Activated naive CD4-positive, alpha-beta T cell treated with anti-CD3 and anti-CD28 coated beads for 36 hours (primary cell): ENCODE data around the gene BARX1. TPM values are rescaled to one million over a fixed set of nuclear protein-coding genes. Genes with fewer than 3 reads are reported as not detected.

Experiments used
- CTCF ChIA-PET: fragments of 350-600 bp; sonication (Branson Sonifier 250); formaldehyde crosslinking; loops from one replicate; lab custom pipeline; 2021; ENCODE audit warnings: antibody characterized with exemption; lab: Charles Lee
- DNase-seq: peaks from one replicate; pipeline ENCODE4 v3.0.0-alpha.2; 2020
- H3K27ac Mint-ChIP-seq: one replicate; pipeline ENCODE4 v1.8.0; 2021; ENCODE audit warnings: mild to moderate bottlenecking, mixed read lengths
- H3K27me3 Mint-ChIP-seq: one replicate; pipeline ENCODE4 v1.8.0; 2021; ENCODE audit warnings: low read depth, mixed read lengths
- H3K36me3 Mint-ChIP-seq: one replicate; pipeline ENCODE4 v1.8.0; 2021; ENCODE audit warnings: low read depth, mixed read lengths
- H3K4me1 Mint-ChIP-seq: one replicate; pipeline ENCODE4 v1.8.0; 2021; ENCODE audit warnings: low read depth, mixed read lengths
- H3K4me3 Mint-ChIP-seq: one replicate; pipeline ENCODE4 v1.8.0; 2021; ENCODE audit warnings: mild to moderate bottlenecking, moderate library complexity, mixed read lengths
- H3K9me3 Mint-ChIP-seq: one replicate; pipeline ENCODE4 v1.8.0; 2021; ENCODE audit warnings: mixed read lengths
- intact Hi-C: fragments of 100-400 bp; cut with micrococcal nuclease; formaldehyde crosslinking; loops from one replicate; pipeline ENCODE4 v1.15.1; 2023
- total RNA-seq, 2 experiments: library from RNA; stranded (reverse); gene quantifications; one replicate each; pipeline ENCODE4 v1.2.3, GENCODE V29; 2021

The BARX1 gene, protein sequence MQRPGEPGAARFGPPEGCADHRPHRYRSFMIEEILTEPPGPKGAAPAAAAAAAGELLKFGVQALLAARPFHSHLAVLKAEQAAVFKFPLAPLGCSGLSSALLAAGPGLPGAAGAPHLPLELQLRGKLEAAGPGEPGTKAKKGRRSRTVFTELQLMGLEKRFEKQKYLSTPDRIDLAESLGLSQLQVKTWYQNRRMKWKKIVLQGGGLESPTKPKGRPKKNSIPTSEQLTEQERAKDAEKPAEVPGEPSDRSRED
- total RNA-seq = under 1 TPM; 0.17 to 0.21 TPM

DNA sequence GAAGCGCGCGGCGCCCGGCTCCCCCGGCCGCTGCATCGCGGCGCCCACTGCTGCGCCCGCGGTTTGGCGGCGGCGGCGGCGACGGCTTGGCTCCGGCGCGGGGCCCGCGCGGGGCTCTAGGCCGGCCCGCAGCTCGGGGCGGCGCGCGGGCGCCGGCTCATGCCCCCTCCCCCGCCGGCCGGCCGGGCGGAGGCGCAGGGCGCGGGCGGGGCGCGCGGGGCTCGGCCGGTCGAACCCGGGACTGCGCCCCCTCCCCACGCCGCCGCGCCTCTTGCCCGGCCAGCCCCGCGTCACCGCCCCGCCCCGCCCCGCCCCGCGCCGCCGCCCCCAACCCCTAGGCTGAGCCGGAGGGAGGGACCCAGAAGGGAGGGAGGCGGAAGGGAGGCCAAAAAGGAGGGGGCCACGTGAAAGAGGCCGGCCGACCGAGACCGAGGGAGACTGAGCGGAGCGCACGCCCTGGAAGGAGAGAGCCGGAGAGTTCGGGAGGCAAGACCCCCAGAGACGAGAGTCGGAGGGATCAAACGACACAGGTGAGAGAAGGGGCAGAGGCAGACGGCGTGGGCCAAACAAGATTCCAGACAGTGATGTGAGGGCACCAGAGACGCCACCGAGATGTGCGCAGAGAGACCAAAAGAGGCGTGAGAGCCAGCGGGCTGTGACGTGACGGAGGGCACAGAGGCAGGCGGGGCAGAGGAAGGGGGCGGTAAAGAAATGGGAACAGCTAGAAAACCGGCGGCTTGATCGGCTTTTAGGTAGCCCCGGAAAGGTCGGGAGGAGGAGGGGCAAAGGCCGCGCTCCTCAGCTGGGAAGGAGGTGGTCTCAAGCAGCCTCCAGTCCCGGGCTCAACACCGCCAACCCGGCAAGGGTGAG lies at the start of gene BARX1:
BARX1 (minus strand) TSS at position 245 of the 870 bp plus-strand sequence; CDS start at position 36, 209 bp downstream.
- Mint-ChIP-seq H3K27me3 (peaks cover 73% of the 10 kb centered on the region), H3K4me1 (peaks cover 48% of the 10 kb centered on the region), H3K36me3 (no peaks in the 10 kb centered on the region), H3K4me3 (peak within 1 kb of the TSS; percentile 70), H3K27ac (no peak within 1 kb of the TSS), H3K9me3 (no peaks in the 10 kb centered on the region)
- peak; percentile 41 for DNase-seq
- CTCF ChIA-PET = no interaction called here
- intact Hi-C loops = loop anchor here (1.0 to 10.0 kb wide), 4 partner anchors 8 to 801 kb away; partner anchors contain the start of genes FAM120A and FAM120AOS

DNA sequence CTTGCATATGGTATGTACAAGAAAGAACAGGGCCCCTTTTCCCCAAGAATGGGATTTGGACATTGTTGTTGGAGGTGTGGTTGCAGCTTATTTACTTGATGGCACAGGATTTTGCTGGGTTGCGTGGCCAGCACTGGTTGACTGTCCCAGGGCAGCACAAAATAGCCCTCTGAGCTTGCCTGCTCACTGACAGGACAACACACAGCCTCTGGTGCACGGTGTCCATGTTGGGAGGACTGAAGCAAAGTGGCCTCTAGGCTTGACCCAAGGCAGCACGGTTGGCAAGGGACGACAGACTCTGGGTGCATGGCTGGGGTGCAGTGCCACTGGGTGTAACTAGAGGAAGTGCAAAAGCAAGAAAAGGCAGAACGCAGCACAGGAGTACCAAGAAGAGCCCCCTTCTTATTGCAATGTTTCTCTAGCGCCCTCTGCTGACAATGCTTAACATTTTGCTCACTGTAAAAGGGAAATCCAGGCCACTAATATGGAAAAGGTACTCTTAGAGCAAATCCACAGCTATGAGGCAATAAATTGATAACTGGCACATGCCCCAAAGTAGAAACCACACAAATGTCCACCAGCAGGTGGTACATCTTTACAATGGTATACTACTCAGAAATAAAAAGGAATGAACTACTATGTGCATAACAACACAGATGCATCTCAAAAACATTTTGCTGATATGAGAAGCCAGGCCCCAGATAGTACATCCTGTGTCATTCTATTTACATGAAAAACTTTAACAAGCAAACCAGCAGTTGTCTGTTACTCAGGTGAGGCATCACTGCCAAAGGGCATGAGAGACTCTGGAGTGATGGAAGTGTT lies 47.4 kb upstream of the BARX1 start:
- peak; percentile 60 for DNase-seq
- no peaks in the 10 kb centered on the region for H3K27me3 Mint-ChIP-seq
- H3K4me1 Mint-ChIP-seq = no peaks in the 10 kb centered on the region
- no peaks in the 10 kb centered on the region for H3K36me3 Mint-ChIP-seq
- CTCF ChIA-PET = interaction anchor here (0.6 to 4.7 kb wide), 15 partner anchors 10 to 436 kb away, joined by 3 to 42 read pairs (median 4); no protein-coding TSS in a partner anchor
- no peaks in the 10 kb centered on the region for H3K9me3 Mint-ChIP-seq
- intact Hi-C loops = loop anchor here (1.0 to 10.0 kb wide), 2 partner anchors 178 to 320 kb away; no protein-coding TSS in a partner anchor
- no peak overlapping the region for H3K27ac Mint-ChIP-seq
- no peak overlapping the region for H3K4me3 Mint-ChIP-seq

DNA sequence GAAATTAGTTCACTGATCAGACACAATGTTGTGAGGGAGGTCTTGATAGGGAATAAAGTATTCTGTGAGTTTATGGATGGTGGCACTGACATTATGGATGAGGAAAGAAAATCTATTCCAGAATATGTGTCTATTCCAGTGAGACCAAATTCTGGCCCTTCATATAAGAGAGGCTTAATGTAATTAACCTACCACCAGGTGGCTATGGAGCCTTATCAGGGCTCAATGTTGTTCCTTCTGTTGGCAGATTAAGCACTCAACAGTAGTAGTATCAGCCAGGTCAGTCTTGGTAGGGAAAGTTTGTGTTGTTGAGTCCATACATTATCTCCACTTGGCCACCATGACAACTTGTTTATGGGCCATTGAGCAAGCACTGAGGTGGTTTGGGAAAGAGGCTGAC lies 41.7 kb upstream of the BARX1 start:
- no peak for DNase-seq
- no peaks in the 10 kb centered on the region for H3K36me3 Mint-ChIP-seq
- H3K9me3 Mint-ChIP-seq = no peaks in the 10 kb centered on the region
- H3K4me3 Mint-ChIP-seq = no peak overlapping the region
- no peak overlapping the region for H3K27ac Mint-ChIP-seq
- H3K27me3 Mint-ChIP-seq = peaks cover 2% of the 10 kb centered on the region
- CTCF ChIA-PET = no interaction called here
- no peaks in the 10 kb centered on the region for H3K4me1 Mint-ChIP-seq
- intact Hi-C loops = no loop called here

DNA sequence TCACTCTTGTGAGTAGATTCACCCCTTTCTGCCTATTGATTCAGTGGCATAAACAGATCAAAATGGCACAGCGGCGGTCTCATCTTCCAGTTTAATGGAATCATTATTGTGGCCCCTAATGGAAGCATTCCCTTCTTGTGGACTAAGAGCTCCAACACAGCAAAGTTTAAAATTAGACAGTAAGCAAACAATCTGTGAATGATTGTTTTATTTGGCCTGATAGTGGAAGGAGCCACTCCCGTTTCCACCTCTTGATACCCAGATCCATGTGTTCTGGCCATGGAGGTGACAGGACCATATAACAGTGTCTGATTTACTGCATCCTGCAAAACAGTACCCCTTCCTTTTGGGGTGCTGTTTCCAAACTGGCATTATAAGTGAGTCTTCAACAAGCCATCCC lies 41.2 kb upstream of the BARX1 start:
- Mint-ChIP-seq H3K4me3 (no peak overlapping the region), H3K9me3 (no peaks in the 10 kb centered on the region), H3K4me1 (no peaks in the 10 kb centered on the region), H3K36me3 (no peaks in the 10 kb centered on the region), H3K27me3 (peaks cover 2% of the 10 kb centered on the region), H3K27ac (no peak overlapping the region)
- CTCF ChIA-PET = no interaction called here
- intact Hi-C loops = no loop called here
- no peak for DNase-seq

DNA sequence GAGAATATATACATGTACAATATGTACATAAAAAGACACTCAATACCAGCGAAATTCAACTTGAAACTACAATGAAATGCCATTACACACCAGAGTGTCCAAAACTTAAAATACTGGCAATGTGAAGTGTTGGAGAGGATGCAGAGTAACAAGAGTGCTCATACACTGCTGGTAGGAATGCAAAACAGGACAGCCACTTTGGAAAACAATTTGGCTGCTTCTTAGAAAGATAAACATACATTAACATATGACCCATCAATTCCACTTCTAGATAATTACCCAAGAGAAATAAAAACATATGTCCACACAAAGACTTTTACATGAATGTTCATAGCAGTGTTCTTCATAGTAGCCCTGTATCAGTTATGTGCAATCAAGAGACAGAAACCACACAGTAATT lies 39.4 kb upstream of the BARX1 start:
- H3K9me3 Mint-ChIP-seq = peaks cover 13% of the 10 kb centered on the region
- CTCF ChIA-PET = no interaction called here
- H3K4me1 Mint-ChIP-seq = no peaks in the 10 kb centered on the region
- DNase-seq = no peak
- no peak overlapping the region for H3K4me3 Mint-ChIP-seq
- H3K27ac Mint-ChIP-seq = no peak overlapping the region
- H3K27me3 Mint-ChIP-seq = peaks cover 6% of the 10 kb centered on the region
- intact Hi-C loops = no loop called here
- peaks cover 4% of the 10 kb centered on the region for H3K36me3 Mint-ChIP-seq

DNA sequence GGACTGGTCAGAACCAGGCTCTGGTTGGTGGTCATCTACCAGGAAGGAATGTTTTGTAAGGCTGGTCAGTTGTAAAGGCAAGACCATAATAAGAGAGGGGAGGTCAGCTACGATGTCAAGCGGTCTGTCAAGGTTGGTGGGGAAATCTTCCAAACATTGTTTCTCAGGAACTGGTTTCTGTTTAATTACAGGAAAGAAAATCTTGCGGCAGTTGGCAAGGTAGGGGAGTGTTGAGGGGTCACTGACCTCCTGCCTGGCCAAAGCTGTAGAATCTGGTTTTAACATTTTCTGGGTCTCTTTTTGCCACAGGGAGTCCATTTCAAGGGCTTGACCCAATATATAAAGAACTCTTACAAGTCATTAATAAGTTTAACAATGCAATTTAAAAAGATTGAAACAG lies 39.0 kb upstream of the BARX1 start:
- intact Hi-C loops = no loop called here
- H3K4me1 Mint-ChIP-seq = no peaks in the 10 kb centered on the region
- H3K9me3 Mint-ChIP-seq = peaks cover 16% of the 10 kb centered on the region
- CTCF ChIA-PET = no interaction called here
- H3K27ac Mint-ChIP-seq = no peak overlapping the region
- no peak overlapping the region for H3K4me3 Mint-ChIP-seq
- peaks cover 4% of the 10 kb centered on the region for H3K36me3 Mint-ChIP-seq
- H3K27me3 Mint-ChIP-seq = peaks cover 6% of the 10 kb centered on the region
- DNase-seq = no peak

DNA sequence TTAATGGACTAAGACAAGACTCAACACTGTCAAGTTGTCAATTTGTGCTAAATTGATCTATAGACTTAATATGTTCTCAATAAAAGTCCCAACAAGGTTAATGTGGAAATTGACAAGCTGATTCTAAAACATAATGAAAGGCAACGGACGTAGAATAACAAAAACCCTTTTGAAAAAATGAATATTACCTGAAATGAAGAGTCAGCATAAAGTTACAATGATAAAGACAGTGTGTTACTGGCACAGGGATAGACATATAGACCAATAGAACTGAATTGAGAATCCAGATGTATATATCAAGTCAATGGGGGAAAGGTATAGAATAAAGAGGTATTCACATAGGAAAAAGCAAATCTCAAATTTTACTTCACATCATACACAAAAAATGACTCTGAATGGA lies 37.7 kb upstream of the BARX1 start:
- peaks cover 19% of the 10 kb centered on the region for H3K9me3 Mint-ChIP-seq
- no peak overlapping the region for H3K27ac Mint-ChIP-seq
- CTCF ChIA-PET = interaction anchor here (0.9 to 1.0 kb wide), 2 partner anchors 9 to 20 kb away, joined by 3 to 4 read pairs; no protein-coding TSS in a partner anchor
- no peak overlapping the region for H3K4me3 Mint-ChIP-seq
- DNase-seq = no peak
- intact Hi-C loops = no loop called here
- H3K27me3 Mint-ChIP-seq = peaks cover 10% of the 10 kb centered on the region
- H3K36me3 Mint-ChIP-seq = peaks cover 6% of the 10 kb centered on the region
- H3K4me1 Mint-ChIP-seq = no peaks in the 10 kb centered on the region

DNA sequence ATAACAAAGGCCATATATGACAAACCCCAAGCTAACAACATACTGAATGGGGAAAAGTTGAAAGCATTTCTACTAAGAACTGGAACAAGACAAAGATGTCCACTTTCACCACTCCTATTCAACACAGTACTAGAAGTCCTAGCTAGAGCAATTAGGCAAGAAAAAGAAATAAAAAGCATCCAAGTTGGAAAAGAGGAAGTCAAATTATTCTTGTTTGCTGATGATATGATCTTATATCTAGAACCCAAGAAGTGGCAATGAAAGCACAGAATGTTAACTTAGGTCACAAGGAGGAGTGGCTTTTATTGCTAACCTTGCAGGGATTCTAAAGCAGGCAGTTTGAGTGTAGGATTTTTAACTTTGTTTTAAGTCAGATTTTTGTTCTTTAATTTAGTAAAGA lies 35.3 kb upstream of the BARX1 start:
- H3K27me3 Mint-ChIP-seq = peaks cover 20% of the 10 kb centered on the region
- CTCF ChIA-PET = no interaction called here
- peaks cover 30% of the 10 kb centered on the region for H3K9me3 Mint-ChIP-seq
- H3K4me1 Mint-ChIP-seq = no peaks in the 10 kb centered on the region
- no peak overlapping the region for H3K27ac Mint-ChIP-seq
- H3K36me3 Mint-ChIP-seq = peaks cover 11% of the 10 kb centered on the region
- intact Hi-C loops = no loop called here
- H3K4me3 Mint-ChIP-seq = no peak overlapping the region
- DNase-seq = no peak

DNA sequence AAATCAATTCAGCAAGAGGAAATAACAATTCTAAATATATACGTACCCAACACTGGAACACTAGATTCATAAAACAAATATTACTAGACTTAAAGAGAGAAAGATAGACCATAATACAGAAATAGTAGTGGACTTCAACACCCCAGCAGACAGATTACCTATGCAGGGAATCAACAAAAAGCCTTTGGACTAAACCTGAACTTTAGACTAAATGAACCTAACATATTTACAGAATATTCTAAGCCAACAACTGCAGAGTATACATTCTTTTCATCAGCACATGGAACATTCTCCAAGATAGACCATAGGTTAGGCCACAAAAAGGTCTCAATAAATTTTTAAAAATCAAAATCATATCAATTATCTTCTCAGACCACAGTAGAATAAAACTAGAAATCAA lies 32.9 kb upstream of the BARX1 start:
- Mint-ChIP-seq H3K36me3 (peaks cover 11% of the 10 kb centered on the region), H3K4me1 (no peaks in the 10 kb centered on the region), H3K27me3 (peaks cover 22% of the 10 kb centered on the region), H3K27ac (no peak overlapping the region), H3K4me3 (no peak overlapping the region), H3K9me3 (peaks cover 32% of the 10 kb centered on the region)
- CTCF ChIA-PET = interaction anchor here (1.5 kb wide), 1 partner anchor 14 kb away, joined by 5 read pairs; no protein-coding TSS in a partner anchor
- DNase-seq = no peak
- intact Hi-C loops = no loop called here

DNA sequence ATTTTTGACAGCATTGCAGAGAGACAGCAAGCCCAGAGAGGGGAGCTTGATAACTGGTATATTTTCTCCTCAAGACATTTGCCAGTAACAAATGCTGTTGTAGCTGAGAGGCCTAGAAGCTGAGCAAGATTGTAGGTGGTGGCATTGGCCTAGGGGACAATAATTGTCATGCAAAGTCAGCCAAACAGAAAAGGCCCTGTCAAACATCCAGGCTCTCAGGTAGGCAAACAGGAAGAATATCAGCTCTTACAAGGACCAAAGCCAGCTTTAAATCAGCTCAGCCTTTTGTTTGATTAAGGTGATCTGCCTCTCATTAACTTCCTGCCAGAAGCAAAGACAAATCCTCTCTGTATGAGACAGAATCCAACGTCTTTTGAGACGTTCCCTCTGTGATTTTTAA lies 29.7 kb upstream of the BARX1 start:
- CTCF ChIA-PET = interaction anchor here (0.6 to 0.8 kb wide), 2 partner anchors 28 to 797 kb away, joined by 3 read pairs; no protein-coding TSS in a partner anchor
- Mint-ChIP-seq H3K4me3 (no peak overlapping the region), H3K36me3 (peaks cover 8% of the 10 kb centered on the region), H3K27ac (no peak overlapping the region), H3K9me3 (peaks cover 22% of the 10 kb centered on the region), H3K4me1 (no peaks in the 10 kb centered on the region), H3K27me3 (peaks cover 28% of the 10 kb centered on the region)
- intact Hi-C loops = no loop called here
- no peak for DNase-seq

DNA sequence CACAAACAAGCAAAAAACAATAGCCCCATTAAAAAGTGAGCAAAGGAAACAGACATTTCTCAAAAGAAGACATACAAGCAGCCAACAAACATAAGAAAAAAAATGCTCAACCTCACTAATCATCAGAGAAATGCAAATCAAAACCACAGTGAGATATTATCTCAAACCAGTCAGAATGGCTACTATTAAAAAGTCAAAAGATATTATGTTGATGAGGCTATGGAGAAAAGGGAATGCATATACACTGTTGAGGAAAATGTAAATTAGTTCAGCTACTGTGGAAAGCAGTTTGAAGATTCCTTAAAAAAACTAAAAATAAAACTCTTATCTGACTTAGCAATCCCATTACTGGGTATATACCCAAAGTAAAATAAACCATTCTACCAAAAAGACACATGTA lies 28.7 kb upstream of the BARX1 start:
- H3K4me3 Mint-ChIP-seq = no peak overlapping the region
- intact Hi-C loops = no loop called here
- no peak for DNase-seq
- CTCF ChIA-PET = no interaction called here
- H3K36me3 Mint-ChIP-seq = peaks cover 8% of the 10 kb centered on the region
- no peak overlapping the region for H3K27ac Mint-ChIP-seq
- peaks cover 14% of the 10 kb centered on the region for H3K9me3 Mint-ChIP-seq
- H3K27me3 Mint-ChIP-seq = peaks cover 34% of the 10 kb centered on the region
- H3K4me1 Mint-ChIP-seq = no peaks in the 10 kb centered on the region

DNA sequence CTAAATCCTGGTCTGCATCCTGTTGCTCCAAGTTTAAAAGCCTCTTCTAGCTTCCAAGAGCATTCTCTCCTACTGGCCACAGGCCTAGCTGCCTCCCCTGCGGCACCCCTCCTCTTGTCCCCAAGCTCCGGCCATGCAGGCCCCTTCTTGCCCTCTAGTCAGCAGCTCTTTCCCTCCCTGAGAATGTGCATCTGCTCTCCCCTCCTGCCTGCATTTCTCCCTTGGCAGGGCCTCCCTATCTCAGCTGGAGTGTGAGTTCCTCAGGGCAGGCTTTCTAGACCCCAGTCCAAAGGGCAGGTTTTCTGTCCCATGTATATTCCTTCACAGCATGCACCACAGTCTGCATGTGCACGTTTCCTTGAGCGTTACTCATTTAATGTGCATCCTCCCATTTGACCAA lies 24.6 kb upstream of the BARX1 start:
- Mint-ChIP-seq H3K4me3 (no peak overlapping the region), H3K4me1 (no peaks in the 10 kb centered on the region), H3K27me3 (peaks cover 25% of the 10 kb centered on the region), H3K27ac (no peak overlapping the region), H3K36me3 (no peaks in the 10 kb centered on the region), H3K9me3 (no peaks in the 10 kb centered on the region)
- DNase-seq = no peak
- CTCF ChIA-PET = interaction anchor here (0.6 kb wide), 1 partner anchor 387 kb away, joined by 3 read pairs; no protein-coding TSS in a partner anchor
- intact Hi-C loops = no loop called here
